Mesenteric fat pad (tissue), 1 donor: ENCODE results near the gene CMPK2. TPM values are rescaled to one million over a fixed set of nuclear protein-coding genes. Genes with fewer than 3 reads are reported as not detected.
"Not testable (repeated sequence)": the region's sequence is repeated elsewhere in the genome, so short reads cannot be mapped to it uniquely, and the experiment has no call there.

ENCODE experiments used
- DNase-seq: peaks from one replicate; pipeline ENCODE4 v3.0.0-alpha.2; 2020; ENCODE audit warnings: low spot score
- total RNA-seq: library from RNA; stranded (reverse); fragmentation: NEBNext Ultra II Directional; extraction: Animal tissue kit (Norgen Biotek cat#: 25700); gene quantifications from one replicate; pipeline ENCODE4 v1.2.1, GENCODE V29; 2021
- donor health status: DM: yes; HTN: yes; CAD: no.

The CMPK2 gene
- total RNA-seq, 1 donor from 2014 or later: 8.7 TPM

DNA sequence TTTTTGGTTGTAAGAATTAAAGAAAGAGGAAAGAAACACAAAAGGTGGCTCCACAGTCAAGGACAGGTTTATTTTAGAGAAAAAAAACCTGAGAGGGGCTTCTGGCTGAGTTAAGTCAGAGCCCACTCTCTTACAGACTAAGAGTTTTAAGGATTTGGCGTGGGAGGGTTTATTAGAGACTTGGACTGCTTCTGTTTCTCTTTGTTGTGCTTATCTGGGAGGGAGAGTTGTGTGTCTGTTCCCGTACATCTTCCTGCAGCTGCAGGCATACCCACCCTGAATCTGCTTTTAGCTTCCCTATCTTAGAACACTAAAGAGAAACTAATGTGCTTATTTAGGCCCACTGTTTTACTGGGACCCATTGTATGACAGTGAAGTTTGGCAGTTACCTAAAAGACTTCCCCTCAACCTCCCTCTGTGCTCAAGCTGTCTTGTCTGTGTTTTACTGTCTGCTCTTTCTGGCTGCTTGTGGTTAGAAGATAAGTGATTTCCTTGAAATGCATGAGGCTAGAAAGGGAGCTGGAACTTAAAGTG is 14.6 kb upstream of the CMPK2 start:
- DNase-seq: no peak

DNA sequence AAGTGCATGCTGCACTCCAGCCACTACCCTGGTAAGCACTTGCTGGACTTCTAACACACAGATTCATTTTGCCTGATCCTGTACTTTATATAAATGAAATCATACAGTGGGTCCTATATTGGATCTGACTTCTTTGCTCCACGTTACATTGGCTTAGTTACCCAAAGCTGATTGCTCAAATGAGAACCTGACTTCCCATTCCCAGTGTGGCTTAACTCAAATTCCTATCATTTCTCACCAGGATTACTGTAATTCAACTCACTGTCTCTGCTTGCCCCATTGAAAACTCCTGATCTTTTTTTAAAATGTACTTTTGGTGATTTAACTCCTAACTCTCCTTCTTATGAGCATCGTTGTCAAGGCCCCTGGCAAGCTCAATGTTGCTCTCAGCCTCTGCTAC is 13.3 kb upstream of the CMPK2 start:
- DNase-seq: no peak

DNA sequence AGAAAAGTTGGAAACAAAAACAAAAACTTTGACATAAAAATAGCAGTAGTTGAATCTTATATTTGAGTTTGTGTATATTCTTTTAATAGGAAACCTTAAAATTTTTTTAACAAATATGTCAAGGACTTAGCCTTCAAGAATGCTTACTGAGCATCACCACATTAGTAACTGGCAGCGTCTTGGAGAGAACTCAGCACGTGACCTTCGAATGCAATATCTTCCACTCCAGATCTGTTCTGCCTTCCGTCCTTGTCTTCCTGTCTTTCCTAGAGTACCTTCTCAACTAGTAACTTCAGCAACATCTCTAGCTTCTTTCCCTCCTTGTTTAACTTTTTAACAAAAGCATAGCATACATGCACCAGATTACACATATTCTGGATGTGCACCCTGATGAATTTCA is 12.8 kb upstream of the CMPK2 start:
- DNase-seq: no peak

DNA sequence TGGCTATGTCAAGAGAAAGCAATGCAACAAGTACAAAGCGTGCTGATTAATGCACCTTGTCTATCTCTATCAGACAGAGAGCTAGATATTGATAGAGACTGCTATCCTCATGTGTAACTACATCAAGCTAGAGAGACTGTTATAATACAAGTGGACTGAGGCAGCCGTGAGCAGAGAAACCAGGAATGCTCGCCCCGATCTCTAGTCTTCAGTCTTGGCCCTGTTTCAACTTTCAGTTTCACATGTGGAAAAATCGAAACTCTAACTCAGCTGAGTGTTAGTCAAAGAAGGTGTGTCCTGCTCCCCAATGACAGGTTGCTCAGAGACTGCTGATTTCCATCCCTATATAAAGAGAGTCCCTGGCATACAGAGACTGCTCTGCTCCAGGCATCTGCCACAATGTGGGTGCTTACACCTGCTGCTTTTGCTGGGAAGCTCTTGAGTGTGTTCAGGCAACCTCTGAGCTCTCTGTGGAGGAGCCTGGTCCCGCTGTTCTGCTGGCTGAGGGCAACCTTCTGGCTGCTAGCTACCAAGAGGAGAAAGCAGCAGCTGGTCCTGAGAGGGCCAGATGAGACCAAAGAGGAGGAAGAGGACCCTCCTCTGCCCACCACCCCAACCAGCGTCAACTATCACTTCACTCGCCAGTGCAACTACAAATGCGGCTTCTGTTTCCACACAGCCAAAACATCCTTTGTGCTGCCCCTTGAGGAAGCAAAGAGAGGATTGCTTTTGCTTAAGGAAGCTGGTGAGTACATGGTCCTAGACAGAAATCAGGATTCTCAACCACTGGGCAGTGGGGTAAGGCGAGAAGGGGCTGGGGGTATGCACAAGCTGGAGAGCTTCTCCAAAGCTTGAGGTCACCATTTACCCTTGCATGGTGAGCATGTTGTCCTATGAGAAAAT is 11.9 kb upstream of the CMPK2 start, which contains the start of gene RSAD2:
TSS of gene RSAD2 (plus strand) at position 376 of the 903 bp plus-strand sequence. CDS start at position 400, 24 bp downstream.
- DNase-seq: no peak

DNA sequence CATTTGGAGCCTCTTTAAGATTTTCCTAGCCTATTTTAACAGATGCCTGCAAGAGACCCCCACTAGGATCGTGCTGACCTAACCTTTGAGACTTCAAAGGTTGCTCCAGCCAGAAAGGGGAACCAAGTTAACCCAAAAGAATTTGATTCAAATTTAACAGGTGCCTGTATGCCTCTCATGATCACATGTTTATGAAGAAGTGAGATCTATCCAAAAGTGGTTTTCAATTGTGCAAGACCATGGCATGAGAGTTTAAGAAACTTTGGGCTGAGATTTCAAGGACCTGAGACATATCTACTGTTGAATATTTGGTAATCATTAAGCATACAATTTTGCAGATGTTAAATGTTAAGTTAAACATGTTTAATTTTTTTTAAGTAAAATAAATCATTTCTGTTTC is 10.6 kb upstream of the CMPK2 start:
- no peak for DNase-seq

DNA sequence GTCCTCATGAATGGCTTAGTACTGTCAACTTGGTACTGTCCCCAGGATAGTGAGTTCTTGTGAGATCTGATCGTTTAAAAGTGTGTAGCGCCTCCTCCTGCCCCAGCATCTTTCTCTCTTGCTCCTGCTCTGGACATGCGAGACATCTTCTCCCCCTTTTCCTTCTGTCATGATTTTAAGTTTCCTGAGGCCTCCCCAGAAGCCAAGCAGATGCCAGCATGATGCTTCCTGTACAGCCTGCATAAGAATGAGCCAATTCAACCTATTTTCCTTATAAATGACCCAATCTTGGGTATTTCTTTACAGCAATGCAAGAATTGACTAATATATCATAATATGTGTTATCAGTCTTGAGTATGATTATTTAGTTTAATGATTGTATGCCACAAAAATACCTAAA is 8.3 kb upstream of the CMPK2 start:
- DNase-seq: no peak

DNA sequence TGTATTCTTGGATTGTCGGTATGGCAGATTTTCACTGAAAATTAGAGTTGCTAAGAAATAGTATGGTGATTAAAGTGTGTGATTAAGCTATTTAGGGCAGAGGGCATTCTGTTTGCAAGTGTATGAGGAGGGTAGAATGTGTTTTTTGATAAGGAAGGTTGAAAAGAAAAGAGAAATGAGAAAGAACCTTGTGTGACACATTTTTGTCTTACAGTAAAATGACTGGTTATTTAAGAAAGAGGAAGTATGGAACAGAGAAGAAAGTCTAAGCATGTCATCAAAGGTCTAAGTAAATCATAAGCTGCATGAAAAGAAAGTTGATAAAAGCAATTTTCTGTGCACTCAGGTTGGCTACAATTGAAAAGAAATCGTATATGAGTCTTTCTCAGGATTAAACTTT is 6.7 kb upstream of the CMPK2 start:
- no peak for DNase-seq

DNA sequence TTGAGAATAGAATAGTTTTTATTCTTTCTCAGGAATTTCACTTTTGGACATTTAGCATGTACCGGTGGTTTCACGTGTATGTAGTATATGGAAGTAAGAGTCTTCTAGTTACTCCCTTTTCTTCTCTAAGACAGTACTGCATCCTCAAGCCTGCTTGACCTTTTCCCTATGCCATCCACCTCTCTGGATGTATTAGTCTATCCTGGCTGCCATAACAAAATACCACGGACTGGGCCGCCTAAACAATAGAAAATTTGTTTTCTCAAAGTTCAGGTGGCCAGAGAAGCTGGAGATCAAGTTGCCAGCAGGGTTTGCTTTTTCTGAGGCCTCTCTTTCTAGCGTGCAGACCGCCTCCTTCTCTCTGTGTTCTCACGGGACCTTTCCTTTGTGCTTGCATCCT is 1.3 kb upstream of the CMPK2 start:
- DNase-seq: no peak

DNA sequence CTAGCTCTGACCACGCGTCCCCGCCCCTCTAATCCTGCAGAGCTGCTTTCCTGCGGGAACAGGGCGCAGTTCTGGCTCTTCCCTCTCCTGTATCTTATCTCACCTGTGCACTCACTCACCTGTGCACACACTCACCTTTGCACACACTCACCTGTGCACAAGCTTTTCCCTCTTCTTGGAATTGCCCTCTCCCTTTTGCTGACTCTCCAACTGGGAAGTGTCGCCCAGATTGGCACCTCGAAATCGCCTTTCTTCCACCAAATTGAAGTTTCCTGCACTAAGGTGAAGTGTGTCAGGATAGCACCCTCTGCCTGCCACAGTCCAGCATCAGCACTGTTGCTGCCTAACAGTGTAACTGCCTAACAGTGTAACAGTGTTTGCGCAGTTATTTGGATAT is 566 bp upstream of the CMPK2 start:
- no peak for DNase-seq

DNA sequence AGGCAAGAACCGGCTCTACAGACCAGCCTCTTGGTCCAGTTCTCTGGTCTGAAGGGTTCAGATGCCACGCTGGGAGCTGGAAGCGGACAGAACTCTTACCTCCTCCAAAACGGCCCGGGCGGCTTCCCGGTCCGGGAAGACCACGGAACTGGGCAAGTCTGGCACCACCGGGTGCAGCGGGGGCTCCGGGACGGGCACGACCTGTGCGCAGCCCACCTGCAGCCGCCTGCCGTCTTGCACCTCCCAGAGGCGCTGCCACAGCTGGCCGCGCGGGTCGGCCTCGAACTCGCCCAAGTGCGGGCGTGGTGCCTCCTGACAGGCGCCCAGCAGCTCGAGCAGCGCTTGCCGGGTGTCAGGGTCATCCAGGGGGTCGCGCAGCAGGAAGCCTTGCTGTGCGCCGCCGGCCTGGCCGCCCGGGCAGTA is 773 bp downstream of the CMPK2 start:
- no peak for DNase-seq

DNA sequence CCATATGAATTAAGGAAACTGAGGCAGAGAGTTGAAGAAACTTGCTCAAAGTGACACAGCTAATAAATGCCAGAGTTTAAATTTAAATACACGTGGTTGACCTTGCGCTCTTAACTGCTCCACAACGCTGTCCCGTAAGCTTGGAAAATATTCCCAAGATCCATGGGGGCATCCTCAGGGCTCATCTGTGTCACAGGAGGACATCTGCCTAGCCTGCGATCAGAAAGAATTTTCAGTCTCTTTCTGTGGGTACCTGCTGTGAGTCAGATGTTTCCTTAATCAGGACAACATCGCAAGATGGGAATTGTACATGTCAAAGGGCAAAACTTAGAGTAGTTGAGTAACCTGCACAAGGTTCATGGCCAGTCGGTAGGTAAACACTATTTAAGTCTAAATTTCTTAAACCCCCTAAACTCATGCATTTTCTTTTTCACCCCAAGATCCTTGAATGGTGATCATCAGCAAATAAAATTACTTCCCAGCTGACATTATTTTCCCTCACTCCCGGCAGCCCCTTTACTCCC is 1.4 kb downstream of the CMPK2 start:
- no peak for DNase-seq

DNA sequence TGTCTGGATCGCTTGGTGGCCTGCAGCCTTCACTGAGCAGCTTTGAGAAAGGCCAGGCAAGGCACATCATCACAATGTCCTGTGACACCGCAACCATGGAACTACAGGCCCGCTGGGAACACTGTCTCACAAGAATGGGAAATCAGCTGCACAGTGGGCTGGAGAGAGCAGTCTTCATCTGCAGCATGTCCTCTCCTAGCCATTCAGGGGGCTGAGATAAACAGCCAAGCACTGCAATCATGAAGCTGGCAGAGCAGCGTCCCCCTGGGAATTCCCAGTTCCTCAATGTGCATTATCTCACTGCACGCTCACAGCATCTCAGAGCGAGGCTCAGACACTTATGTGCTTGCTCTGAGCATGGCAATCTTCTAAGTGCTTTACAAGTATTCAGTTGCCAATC is 1.9 kb downstream of the CMPK2 start:
- DNase-seq: no peak

DNA sequence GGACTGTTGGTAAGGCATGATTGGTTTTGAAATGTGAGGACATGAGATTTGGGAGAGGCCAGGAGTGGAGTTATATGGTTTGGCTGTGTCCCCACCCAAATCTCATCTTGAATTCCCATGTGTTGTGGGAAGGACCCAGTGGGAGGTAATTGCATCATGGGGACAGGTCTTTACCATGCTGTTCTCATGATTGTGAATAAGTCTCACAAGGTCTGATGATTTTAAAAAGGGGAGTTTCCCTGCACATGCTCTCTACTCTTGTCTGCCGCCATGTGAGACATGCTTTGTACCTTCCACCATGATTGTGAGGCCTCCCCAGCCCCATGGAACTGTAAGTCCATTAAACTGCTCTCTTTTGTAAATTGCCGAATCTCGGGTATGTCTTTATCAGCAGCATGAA is 5.4 kb downstream of the CMPK2 start:
- no peak for DNase-seq

DNA sequence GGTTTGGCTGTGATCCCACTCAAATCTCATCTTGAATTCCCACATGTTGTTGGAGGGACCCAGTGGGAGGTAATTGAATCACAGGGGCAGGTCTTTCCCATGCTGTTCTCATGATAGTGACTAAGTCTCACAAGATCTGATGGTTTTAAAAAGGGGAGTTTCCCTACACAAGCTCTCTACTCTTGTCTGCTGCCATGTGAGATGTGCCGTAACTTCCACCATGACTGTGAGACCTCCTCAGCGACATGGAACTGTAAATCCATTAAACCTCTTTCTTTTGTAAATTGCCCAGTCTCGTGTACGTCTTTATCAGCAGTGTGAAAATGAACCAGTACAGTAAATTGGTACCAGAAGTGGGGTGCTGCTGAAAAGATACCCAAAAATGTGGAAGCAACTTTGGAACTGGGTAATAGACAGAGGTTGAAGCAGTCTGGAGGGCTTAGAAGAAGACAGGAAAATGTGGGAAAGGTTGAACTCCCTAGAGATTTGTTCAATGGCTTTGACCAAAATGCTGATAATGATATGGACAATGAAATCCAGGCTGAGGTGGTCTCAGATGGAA is 7.2 kb downstream of the CMPK2 start:
- DNase-seq: not testable (repeated sequence)

DNA sequence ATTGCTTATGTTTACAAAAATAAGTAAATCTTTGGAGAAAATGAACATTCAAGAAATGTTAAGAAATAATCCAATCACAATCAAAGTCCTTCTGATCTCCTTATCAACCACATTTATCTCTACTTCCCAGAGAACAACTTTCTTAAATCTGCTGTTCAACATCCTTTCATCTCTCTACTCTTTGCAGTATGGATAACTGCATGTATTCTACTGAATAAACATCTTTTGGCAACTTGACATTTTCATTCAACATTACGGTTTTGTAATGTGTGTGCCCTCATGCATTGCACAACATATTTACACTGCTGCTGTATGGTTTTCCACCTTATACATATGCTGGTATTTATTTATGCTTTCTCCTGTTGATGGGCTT is 9.2 kb downstream of the CMPK2 start:
- no peak for DNase-seq

DNA sequence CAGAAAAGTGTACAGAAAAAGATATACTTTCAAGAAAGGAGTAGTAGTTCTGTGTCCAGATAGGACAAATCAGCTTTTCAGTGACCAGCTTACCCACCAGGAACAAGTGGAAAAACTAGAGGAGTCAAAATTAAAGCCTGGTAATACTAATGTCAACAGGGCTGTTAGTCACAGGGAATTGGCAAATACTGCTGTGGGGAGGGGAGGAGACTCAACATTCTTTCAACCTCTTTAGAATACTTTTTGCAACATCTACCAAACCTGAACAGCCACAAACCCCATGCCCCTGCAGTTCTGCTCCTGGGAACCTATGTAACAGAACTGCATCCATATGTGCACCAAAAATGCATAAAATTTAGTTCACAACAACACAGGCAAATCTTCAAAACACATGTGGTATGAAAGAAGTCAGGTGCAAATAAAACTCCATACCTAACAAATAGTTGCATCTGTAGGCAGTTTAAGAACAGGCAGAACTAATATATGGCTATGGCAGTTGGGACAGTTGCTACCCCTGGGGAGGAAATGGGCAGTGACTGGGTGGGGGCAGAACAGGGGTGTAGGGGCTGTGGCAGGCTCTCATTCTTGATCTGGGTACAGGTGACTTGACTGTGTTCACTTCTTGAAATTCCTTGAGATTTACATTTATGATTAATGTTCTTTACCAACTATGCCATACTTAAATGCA is 9.7 kb downstream of the CMPK2 start:
- no peak for DNase-seq

DNA sequence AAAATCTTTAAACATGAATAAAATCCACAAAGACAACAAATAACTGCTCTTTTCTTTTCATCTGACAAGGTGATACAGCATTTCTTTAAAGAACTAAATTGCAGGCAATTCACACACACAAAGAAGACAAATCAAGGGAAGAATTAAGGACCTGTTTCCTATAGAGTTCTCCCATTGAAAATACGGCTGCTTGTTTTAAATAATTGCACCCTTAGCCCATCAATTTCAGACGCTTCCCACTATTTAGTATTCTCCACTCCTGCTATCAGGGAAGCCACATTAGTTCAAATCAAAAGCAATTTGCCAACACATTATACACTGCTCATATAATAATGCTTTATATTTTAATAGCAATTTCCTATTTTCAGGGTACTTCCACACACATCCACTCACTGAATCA is 11.3 kb downstream of the CMPK2 start:
- no peak for DNase-seq

DNA sequence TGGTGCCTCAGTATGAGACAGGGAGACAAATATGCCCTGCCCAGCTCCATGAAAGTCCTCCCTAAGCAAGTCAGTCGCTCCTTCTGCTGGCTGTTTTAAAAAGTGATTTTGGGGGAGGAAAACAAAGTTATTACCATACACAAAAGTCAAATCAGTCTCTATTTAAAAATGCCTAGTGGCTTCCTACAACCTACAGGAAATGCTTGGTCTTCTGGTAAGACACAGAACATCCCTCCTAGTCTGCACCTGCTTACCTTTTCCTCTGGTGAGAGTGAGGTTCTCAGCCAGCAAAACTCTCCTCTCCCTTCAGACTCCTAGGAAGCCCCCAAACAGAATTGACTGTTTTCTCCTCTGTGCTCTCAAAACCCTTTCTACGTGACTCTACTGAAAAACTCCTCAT is 13.5 kb downstream of the CMPK2 start:
- no peak for DNase-seq

DNA sequence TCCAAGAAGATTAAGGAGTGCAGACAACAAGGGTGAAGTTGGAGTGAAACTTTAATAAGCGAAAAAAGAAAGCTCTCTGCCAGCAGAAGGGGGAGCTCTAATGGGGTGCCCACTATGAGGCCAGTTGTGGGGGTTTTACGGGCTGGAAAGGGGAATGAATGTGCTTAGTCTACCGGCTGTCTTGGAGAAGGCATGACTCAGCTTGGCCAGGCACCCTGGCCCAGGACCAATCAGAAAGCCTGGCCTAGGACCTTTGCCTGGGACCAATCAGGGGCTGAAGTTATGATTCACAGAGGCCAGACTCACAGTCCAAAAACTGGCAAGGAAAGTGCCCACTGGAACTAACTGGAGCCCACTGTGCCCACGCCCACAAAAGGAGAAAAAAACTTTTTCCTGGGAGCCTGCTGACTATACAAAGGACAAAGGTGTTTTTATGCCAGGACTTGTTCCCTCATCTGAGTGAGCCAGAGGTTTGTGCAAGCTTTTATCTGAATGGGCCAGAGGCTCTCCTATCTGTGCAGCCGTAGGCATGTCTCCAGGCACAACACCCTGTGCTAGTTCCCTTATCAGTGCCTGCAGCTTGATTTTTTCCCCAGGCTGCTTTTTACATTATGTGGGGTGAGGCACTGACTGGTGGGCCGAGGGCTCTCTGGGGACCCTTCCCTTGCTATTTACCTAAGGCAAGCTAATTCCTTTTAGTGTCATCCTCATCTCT is 18.6 kb downstream of the CMPK2 start:
- no peak for DNase-seq

DNA sequence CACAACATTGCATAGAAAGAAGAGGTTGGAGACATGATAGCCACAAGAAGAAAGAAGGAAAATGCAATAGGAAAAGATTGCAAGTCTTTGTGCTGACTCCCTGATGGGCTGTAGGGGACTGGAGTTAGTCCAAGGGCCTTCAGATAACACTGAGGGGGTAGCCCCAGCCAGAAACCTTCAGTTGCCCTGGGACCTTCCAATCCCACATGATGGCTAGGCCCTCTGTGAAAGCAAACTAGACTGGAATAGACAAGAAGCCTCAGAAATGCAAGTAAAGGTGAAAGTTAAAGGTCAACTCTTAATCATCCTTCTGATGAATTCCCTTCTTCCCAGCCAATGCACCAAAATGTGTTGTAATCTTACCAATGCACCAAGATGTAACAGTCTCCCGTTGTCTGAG is 19.2 kb downstream of the CMPK2 start:
- DNase-seq: no peak

DNA sequence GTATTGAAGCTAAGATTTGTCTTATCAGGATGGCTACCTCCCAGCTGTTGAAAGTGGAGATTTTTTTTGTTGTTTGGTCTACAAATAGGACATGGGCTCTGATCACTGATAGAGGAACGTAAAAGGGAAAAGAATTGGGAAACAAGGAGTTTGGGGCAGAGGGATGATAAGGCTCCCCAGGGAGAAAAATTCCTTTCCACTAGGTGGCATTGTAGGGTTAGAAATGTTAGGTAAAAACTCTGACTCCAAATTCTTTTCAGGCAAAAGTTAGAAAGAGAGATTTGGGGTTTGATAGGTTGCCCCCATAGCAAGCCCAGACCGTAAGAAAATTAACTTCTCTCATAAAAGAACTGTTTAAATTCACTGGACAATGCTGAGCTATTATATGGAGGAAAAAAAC is 19.8 kb downstream of the CMPK2 start:
- DNase-seq: no peak
